Limb (tissue), 2 donors: Measurements from ENCODE around the gene CCN5.
"Not testable (repeated sequence)": the region's sequence is repeated elsewhere in the genome, so short reads cannot be mapped to it uniquely, and the experiment has no call there.

Experiments
- DNase-seq, 2 donors: peaks; one replicate each; pipeline ENCODE4 v3.0.0-alpha.2; 2016; ENCODE audit errors: extremely low spot score in 2 of 2

The CCN5 gene, protein sequence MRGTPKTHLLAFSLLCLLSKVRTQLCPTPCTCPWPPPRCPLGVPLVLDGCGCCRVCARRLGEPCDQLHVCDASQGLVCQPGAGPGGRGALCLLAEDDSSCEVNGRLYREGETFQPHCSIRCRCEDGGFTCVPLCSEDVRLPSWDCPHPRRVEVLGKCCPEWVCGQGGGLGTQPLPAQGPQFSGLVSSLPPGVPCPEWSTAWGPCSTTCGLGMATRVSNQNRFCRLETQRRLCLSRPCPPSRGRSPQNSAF

DNA sequence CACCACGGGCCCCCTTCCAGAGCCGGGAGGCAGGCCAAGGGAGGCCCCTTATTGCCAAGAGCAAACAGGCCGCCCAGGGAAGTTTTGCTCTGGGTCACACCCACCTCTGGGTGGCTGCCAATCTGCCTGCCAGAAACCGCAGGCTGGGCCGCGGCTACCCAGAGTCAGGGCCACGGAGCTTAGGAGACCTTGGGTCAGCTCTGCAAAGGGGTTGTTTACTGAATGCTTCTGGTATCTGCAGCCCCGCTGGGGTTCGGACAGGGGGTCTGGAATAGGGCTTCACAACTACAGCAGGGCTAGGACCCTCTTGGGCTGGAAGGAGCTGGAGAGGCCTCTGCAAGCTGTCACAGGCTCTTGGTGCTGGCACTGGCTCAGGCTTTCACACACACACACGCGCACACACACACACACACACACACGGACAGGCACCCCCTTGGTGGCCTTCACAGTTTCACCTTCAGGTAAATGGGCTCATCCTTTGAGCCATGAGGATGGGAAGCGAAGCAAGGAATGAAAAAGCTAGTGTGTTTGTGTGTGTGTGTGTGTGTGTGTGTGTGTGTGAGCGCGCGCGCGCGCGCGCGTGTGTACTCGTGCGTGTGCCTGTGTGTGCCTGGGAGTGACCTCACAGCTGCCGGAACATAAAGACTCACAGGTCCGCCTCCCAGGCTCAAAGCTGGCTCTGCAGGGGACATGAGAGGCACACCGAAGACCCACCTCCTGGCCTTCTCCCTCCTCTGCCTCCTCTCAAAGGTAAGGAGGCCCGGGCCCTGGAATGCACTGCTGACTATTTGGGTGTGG is at the start of gene CCN5:
TSS of gene CCN5 (plus strand) at position 669 of the 798 bp plus-strand sequence. CDS start at position 691, 22 bp downstream.
- DNase-seq: peak; percentile 61 to 78

DNA sequence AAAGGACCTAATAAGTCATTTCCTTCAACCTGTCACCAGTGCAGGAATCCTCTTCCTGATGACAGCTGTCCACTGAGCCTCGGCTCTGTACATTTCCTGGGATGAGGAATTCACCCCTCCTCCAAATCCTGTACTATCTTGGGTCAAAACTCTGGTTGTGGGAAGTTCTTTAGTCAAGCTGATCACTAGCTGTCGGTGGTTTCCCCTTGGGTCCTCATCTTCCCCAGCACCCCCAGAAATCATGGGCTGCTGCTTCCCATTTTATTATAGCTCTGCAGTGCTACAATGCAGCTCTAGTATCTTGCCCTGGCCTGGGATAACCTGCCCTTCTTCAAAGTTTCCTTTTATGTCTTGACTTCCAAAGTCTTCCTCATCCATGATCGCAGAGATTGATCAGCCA is 49.1 kb upstream of the CCN5 start:
- no peak for DNase-seq

DNA sequence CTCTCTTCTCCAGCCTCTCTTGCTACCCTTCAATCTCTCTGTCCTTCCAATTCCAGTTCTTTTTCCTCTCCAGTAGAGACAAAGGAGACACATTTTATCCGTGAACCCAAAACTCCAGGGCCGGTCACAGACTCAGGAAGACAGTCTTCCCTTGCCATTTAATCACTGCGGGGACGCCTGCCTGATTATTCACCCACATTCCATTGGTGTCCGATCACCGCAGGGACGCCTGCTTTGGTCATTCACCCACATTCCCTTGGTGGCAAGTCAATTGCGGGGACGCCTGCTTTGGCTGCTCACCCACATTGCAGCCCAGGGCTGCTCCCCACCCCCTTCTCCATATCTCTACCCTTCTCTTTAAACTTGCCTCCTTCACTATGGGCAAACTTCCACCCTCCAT is 44.3 kb upstream of the CCN5 start:
- not testable (repeated sequence) for DNase-seq

DNA sequence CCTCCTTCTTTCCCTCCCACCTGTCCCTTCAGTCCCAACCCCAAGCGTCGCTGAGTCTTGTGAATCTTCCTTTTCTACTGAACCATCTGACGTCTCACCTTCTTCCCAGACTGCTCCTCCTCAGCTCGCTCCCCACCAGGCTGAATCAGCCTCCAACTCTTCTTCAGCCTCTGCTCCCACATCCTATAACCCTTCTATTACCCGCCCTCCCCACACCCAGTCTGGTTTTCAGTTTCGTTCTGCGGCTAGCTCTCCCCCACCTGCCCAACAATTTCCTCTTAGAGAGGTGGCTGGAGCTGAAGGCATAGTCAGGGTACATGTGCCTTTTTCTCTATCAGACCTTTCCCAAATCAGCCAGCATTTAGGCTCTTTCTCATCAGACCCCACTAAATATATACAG is 43.6 kb upstream of the CCN5 start:
- DNase-seq: not testable (repeated sequence)

DNA sequence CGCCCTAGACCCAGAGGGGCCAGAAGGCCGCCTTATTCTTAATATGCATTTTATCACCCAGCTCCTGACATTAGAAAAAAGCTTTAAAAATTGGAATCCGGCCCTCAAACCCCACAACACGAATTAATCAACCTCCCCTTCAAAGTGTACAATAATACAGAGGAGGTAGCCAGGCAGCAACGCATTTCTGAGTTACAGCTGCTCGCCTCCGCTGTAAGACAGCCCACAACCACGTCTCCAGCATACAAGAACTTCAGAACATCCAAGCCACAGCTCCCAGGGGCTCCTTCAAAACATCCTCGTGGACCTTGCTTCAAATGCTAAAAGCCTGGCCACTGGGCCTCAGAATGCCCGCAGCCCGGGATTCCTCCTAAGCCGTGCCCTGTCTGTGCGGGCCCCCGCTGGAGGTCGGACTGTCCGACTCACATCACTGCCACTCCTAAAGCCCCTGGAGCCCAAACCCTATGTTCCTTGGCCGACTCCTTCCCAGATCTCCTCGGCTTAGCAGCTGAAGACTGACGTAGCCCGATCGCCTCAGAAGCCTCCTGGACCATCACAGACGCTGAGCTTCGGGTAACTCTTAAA is 42.8 kb upstream of the CCN5 start:
- DNase-seq: not testable (repeated sequence)

DNA sequence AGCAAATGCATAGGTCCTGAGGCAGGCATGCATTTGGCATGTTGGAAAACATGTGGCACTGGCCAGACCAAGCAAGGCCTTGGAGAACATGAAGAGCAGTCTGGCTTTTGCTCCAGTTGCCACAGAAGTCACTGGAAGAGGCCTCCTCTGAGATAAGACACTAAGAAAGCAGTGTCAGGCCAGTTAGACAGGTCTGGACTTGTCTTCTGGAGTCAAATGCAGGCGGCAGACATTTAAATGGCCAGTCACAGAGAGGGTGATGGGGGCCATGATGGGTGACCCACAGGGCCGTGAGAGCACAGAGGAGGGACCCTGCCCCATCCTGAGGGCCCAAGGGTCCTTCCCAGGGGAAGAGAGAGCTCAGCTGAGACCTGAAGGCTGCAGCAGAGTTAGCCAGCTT is 36.9 kb upstream of the CCN5 start:
- DNase-seq: no peak

DNA sequence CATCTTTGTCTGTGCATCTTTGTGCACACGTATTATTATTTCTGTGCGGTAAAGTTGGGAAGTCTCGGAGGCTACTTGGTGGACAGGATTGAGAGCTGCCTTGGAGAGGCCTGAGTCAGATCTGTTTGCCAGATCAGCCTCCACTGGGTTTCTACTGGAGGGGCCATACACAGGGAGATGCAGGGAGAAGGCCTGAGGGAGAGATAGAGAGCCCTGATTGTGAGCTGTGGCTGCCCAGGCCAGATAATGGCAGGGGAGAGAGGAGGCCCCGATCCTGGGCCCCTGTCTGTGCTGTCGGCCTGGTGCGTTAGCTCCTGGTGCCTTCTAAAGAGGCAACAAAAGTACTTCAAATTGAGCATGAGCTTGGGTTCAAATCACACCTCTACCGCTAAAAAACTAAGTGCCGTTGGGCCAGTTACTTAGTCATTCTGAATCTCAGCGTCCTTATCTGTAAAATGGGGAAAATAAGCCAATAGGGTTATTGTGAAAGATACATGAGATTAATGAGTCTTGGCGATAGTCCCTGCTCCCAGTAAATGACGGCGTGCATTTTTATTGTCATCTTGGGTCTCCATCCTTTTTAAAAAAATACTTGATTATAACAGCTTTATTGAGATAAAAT is 36.1 kb upstream of the CCN5 start:
- no peak for DNase-seq

DNA sequence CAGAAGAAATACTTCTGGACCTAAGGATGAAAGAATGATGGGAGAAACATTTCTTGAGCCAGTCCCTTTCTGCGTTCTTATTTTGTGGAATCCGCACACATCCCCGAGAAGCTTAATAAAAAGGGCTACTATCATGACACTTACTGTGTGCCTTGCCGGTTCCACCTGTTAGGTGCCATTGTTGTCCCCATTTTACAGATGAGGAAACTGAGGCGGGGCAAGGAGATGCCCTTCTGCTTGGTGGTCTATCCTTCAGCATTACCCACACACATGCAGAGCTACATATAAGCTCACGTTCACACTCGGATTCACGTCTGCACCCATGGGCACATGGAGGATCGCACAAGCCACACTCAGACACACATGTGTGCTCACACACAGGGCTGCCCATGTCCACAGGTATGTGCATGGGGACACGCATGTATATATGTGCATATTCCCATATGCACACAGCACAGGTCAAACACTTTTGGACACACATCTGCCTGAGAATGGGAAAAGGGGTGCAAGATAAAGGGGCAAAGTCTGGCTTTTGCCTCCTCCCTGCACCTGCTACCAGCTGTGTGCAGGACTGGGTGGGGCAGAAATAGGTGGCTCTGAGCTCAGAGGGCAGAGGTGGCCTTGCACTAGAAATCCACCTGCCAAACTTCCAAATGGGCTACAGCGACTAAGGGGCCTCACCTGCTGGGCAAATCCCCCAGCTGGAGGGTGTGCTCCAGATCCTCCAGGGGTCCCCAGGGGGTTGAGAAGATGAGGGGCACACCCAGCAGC is 33.2 kb upstream of the CCN5 start:
- no peak for DNase-seq

DNA sequence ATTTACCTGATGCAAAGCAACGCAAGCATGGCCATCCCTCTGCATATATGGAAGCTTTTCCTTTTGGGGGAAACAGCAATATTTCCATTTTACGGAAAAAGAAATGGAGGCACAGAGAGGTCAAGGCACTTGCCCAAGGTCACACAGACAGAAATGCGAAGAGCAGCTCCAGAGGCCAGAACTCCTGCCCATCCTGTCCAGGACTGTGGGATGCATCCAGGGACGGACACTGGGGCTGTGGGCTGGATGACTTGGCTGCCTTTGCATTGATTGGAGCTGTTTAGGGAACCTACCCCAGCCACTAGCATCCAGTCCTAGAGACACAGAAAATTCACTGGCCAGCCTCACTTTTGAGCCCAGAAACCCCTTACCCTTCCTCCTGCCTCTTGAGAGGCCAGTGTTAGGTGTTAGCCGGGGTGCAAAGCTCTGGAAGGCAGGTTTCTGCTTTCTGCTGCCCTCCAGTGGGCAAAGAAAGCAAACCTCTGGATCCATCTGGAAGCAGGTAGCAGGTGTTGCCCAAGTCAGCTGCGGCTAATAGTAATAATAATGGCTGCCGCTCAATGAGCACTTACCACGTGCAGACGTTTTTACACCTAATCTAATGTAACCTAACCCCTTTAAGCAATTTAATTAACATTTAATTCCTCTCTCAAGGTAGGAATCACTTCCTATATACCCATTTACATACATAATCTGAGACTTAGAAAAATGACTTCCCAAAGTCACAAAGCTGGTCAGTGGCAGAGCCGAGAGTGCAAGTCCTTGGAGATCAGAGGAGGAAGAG is 31.7 kb upstream of the CCN5 start:
- DNase-seq: no peak

DNA sequence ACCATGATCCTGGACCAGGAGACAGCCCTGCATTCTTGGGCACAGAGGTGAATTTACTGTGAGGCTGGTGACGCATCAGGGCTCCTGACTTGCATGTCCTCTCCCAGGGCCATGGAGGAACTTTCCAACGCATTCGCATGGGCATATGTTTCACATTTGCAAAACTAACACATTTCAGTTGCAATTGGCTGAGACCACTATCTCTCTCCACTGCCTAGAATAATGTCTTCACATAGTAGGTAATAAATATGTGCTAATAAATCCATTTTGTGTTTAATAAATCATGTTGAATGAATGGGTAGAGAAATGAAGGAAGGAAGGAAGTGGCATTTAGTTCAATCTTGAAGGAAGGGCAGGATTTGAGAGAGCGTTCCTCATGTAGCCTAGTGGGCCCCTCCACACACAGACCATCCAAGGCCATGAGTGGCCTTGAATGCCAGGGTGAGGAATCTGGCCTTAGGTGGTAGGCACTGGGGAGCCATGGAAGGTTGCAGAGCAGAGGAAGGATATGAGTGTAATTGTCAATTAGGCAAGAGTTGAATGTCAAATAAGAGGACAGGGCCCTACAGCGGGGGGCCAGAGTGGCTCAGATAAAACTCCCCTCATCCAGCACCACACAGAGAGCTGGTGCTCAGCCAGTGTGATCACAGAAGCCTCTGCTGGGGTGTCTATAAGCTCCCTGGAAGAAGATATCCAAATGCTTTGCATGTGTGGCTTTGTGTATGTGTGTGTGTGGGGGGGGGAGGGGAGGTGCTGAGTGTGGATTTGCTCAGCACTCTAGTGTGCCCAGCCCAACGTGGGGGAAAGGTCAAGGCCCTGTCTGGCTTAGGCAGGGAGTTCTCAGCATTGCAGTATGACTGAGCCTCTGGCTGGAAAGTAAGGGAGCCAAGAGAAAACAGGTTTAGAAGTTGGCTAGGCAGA is 30.9 kb upstream of the CCN5 start:
- no peak for DNase-seq

DNA sequence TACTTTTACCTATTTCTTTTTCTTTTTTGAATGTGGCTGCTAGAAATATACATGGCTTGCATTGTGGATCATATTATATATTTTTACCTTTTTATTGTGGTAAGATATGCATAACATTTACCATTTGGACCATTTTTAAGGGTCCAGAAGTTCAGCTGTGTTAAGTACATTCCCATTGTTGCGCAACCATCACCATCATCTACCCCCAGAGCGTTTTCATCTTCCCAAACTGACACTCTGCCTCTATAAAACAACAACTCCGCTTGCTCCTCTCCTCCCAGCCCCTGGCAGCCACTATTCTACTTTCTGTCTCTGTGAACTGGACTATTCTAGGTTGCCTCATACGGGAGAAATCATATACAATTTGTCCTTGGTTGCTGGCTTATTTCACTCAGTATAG is 28.2 kb upstream of the CCN5 start:
- DNase-seq: no peak

DNA sequence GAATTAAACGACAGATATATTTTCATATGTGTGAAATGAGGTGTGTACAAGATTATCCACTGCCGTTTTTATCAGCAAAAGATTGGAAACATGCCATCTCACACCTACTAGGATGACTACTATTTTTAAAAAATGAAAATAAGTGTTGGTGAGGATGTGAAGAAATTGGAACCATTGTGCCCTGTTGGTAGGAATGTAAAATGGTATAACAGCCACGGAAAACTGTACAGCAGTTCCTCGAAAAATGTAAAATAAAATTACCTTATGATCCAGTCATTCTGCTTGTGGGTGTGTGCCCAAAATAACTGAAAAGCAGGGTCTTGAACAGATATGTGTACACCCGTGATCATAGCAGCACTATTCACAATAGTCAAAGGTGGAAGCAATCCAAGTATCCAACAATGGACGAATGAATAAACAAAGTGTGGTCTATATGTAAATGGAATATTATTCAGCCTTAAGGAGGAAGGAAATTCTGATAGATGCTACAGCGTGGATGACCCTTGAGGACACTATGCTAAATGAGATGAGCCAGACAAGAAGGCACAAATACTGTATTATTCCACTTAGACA is 27.0 kb upstream of the CCN5 start:
- no peak for DNase-seq

DNA sequence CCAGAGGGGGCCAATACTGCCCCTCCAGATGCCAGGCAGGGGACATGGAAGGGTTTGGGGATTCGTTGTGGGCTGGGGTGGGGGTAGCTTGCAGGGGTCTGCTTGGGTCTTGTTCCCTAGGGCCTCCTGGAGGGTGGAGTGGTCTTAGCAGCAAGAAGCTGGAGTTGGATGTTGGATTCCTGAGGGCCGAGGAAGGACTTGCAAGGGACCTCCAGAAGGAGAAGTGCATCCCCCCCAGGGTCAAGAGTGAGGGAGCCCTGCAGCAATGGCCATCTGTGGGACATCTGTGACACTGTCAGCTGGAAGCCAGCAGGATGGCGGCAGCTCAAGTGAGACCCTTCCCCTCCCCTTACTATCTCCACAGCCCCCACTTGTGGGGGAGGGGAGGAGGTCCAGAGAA is 25.4 kb upstream of the CCN5 start:
- no peak for DNase-seq

DNA sequence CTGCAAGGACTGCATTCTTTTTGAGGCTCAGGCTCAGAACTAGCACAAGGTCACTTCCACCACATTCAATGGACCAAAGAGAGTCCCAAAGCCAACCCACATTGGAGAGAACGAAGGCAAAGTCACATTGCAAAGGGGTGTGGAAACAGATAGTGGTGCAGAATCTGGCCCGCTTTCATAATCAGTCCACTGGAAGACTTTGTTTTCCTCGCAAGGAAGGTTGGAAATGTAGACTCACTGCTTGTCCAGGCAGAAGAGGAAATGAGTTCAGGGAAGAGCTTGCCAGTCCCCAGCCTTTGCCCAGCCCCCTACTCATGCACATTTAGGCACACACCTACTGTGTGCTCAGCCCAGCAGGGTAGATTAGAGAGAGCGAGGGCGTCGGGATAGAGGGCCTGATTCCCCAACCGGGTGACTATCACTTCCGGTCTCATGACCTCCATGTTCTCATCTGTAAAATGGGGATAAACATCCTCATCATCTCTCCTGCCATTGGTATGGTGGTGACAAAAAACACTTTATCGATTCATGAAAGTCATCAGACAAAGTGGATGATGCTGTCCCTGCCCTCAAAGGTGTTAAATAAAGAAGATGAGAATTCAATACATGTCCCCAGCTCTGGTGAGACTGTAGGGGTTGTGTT is 24.3 kb upstream of the CCN5 start:
- no peak for DNase-seq

DNA sequence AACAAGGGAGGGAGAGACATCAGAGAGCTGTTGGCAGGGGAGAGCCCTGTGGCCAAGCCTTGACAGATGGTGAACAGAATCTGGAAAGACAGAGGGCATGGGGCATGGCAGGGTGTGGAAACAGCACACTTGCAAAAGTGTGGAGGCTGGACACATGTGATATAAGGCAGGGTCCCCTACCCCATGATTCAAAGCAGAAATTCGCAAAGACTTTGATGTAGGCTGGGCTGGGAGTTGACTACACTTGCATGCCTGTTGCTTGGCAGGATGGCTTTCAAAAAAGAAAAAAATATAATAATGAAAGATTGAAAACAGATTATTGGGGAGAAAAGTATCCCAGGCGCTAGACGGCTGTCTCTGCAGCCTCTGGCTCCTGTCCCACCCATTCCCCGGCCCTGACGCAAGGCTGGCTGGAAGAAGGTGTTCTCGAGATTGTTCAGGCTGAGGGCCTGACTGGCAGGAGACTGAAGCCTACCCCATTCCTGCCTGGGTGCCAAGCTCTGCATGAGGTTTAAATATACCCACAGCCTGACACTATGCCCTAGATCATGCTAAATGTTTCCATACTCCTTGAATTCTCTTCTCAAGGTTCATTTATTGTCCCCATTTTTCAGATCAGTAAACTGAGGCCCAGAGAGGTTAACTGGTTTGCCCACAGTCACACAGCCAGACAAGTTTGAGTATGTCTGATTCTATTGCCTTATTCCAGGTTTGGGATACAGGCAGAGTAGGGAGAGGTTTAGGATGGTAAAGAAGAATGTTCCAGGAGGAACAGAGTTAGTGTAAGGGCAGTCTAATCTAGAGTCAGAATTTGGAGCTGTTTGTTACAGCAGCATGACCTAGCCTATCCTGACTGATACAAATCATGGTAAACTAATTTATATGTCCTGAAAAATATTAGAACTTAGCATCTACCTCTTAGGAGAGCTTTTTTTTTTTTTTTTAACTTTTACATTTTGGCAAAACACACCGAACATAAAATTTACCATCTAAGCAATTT is 23.4 kb upstream of the CCN5 start:
- DNase-seq: peak in 1 of 2 donors; percentile 41

DNA sequence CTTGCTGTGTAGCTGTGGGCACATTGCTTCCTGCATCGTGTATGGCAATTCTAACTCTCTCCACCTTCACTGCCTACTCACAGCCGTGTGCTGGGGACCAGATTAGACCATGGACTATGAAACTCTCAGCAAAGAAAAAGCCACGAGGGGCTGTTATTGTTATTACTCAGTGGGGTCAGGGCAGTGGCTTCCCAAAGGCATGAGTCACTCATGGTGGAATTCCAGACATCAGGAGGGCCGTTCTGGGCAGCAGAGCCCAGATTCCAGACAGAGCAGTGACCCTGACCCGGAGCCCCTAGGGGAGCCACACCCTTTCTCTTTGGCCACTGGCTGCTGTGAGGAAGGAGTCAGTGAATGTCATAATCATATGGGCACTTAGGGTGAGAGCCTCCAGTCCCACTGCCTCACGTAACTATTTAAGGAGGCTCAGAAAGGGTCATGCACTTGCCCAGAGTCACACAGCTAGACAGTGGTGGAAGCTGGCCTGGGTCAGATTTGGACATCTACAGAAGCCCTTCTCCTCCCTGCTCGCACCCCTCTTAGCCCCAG is 22.2 kb upstream of the CCN5 start:
- DNase-seq: no peak

DNA sequence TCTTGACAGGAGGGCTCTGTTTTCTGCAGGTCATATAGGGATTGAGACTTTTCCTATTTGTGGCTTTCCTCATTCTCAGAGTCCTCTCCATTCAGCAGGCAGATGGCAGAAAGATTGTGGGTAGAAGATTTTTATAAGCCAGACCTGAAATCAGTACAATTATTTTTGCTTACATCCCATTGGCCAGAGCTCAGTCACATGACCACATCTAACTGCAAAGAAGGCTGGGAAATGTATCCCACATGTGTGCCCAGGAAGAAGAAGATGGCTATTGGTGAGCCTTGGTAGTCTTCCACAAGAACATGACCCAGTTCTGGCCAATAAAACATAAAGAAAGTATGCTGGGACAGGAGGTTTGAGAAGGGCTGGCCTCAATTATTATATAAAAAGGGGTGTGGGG is 21.5 kb upstream of the CCN5 start:
- DNase-seq: no peak
